SK-N-SH (cell line): ENCODE results near the gene SNRK. TPM values are rescaled to one million over a fixed set of nuclear protein-coding genes. Genes with fewer than 3 reads are reported as not detected.
A peak's percentile ranks its signal among the peaks of the same experiment; 100 is the strongest.

Experiments used
- CTCF ChIA-PET: fragments of 300-600, 350-600 bp; formaldehyde crosslinking; extraction: SDS; loops from one replicate; lab custom pipeline; 2021; lab: Yijun Ruan, JAX
- POLR2A ChIA-PET: fragments of 350-600 bp; sonication (Branson Sonifier 250); formaldehyde crosslinking; extraction: SDS; loops from one replicate; lab custom pipeline; 2020; ENCODE audit warnings: antibody characterized with exemption, inconsistent platforms; lab: Yijun Ruan, JAX
- DNase-seq: peaks from one replicate; pipeline ENCODE4 v3.0.0; 2012
- H2AFZ ChIP-seq: fragments of 200-600 bp; sonication (generic); 2 replicates; pipeline ENCODE4 v1.8.1; 2016; ENCODE audit warnings: antibody characterized with exemption, mild to moderate bottlenecking, low read depth
- H3F3A ChIP-seq: fragments of 200-600 bp; sonication (generic); replicated peaks from 2 replicates; pipeline ENCODE3; 2016; ENCODE audit warnings: antibody characterized with exemption, mild to moderate bottlenecking; ENCODE audit not compliant: insufficient read depth
- H3K27ac ChIP-seq, 2 experiments: fragments of 200-500 bp in 1 of 2; fragments of 200-600 bp in 1 of 2; sonication (Bioruptor generic) in 1 of 2; sonication (generic), shearing (Covaris generic) in 1 of 2; 2 replicates each; pipeline versions ENCODE4 v1.5.1 to v1.6.1; 2014 to 2016; ENCODE audit warnings: low read depth in 2 of 2, inconsistent platforms in 1 of 2, low read length in 1 of 2, mild to moderate bottlenecking in 1 of 2, mixed read lengths in 1 of 2
- H3K27me3 ChIP-seq: fragments of 200-600 bp; sonication (generic), shearing (Covaris generic); 2 replicates; pipeline ENCODE4 v1.6.1; 2016; ENCODE audit warnings: mixed run types; ENCODE audit not compliant: insufficient read depth
- H3K36me3 ChIP-seq, 2 experiments: fragments of 200-500 bp in 1 of 2; fragments of 200-600 bp in 1 of 2; sonication (Bioruptor generic) in 1 of 2; sonication (generic) in 1 of 2; replicated peaks in 1 of 2; 2 replicates each; pipeline versions ENCODE3 to v1.5.1; 2014 to 2016; ENCODE audit warnings: low read length in 1 of 2, mild to moderate bottlenecking in 1 of 2; ENCODE audit not compliant: insufficient read depth in 2 of 2, control insufficient read depth in 1 of 2
- H3K4me1 ChIP-seq, 2 experiments: fragments of 200-500 bp in 1 of 2; fragments of 200-600 bp in 1 of 2; sonication (Bioruptor generic) in 1 of 2; sonication (generic), shearing (Covaris generic) in 1 of 2; 2 replicates each; pipeline versions ENCODE4 v1.5.1 to v1.6.1; 2014 to 2016; ENCODE audit warnings: low read depth in 1 of 2, low read length in 1 of 2, mixed run types in 1 of 2; ENCODE audit not compliant: insufficient read depth in 2 of 2, control insufficient read depth in 1 of 2
- H3K4me2 ChIP-seq: fragments of 200-600 bp; sonication (generic), shearing (Covaris generic); 2 replicates; pipeline ENCODE4 v1.6.1; 2017; ENCODE audit warnings: mixed run types
- H3K4me3 ChIP-seq, 2 experiments: fragments of 200-500 bp in 1 of 2; fragments of 200-600 bp in 1 of 2; sonication (Bioruptor generic) in 1 of 2; sonication (generic), shearing (Covaris generic) in 1 of 2; 2 replicates each; pipeline versions ENCODE4 v1.5.1 to v1.8.1; 2014 to 2016; ENCODE audit warnings: low read depth in 2 of 2, inconsistent platforms in 1 of 2, low read length in 1 of 2, mild to moderate bottlenecking in 1 of 2, mixed read lengths in 1 of 2, moderate library complexity in 1 of 2
- H3K79me2 ChIP-seq: fragments of 200-600 bp; sonication (generic); 2 replicates; pipeline ENCODE4 v1.8.1; 2017; ENCODE audit warnings: mild to moderate bottlenecking; ENCODE audit not compliant: insufficient read depth
- H3K9ac ChIP-seq: fragments of 200-600 bp; sonication (generic); 2 replicates; pipeline ENCODE4 v1.6.1; 2017; ENCODE audit warnings: mixed run types
- H3K9me2 ChIP-seq: fragments of 200-600 bp; sonication (generic); 2 replicates; pipeline ENCODE4 v1.6.1; 2017; ENCODE audit warnings: mixed run types
- H3K9me3 ChIP-seq: fragments of 200-600 bp; sonication (generic); 2 replicates; pipeline ENCODE4 v1.6.1; 2017; ENCODE audit warnings: mixed run types, mild to moderate bottlenecking, moderate library complexity
- H4K20me1 ChIP-seq: fragments of 200-600 bp; sonication (generic); 2 replicates; pipeline ENCODE4 v1.6.1; 2017; ENCODE audit warnings: mild to moderate bottlenecking, mixed run types; ENCODE audit not compliant: insufficient read depth
- EP300 ChIP-seq, 2 experiments: IDR thresholded peaks; 2 replicates each; pipeline versions ENCODE4 v1.4.0 to v1.6.1; 2012; ENCODE audit warnings: borderline replicate concordance in 1 of 2, low read depth in 1 of 2, low read length in 1 of 2
- FOXJ3 ChIP-seq: sonication (generic); formaldehyde crosslinking; IDR thresholded peaks from 2 replicates; pipeline ENCODE4 v1.5.1; 2020; ENCODE audit warnings: mild to moderate bottlenecking, missing genetic modification reagents
- GABPA ChIP-seq: IDR thresholded peaks from 2 replicates; pipeline ENCODE4 v1.4.0; 2012; ENCODE audit warnings: low read depth, mild to moderate bottlenecking
- MEF2A ChIP-seq: IDR thresholded peaks from 2 replicates; pipeline ENCODE4 v1.4.0; 2012; ENCODE audit warnings: low read depth, borderline replicate concordance
- RAD21 ChIP-seq: IDR thresholded peaks from 2 replicates; pipeline ENCODE4 v1.6.1; 2012; ENCODE audit warnings: mild to moderate bottlenecking, low read length
- RCOR1 ChIP-seq: fragments of 150-350 bp; IDR thresholded peaks from 2 replicates; pipeline ENCODE4 v1.6.1; 2017; ENCODE audit warnings: antibody characterized with exemption, low read length
- RFX5 ChIP-seq: IDR thresholded peaks from 2 replicates; pipeline ENCODE4 v1.6.1; 2012; ENCODE audit warnings: mild to moderate bottlenecking, improper control_type of control experiment, low read length
- SIN3A ChIP-seq: IDR thresholded peaks from 2 replicates; pipeline ENCODE4 v1.6.1; 2012; ENCODE audit warnings: low read depth, mild to moderate bottlenecking, low read length, moderate library complexity, borderline replicate concordance
- TAF1 ChIP-seq: IDR thresholded peaks from 2 replicates; pipeline ENCODE4 v1.6.1; 2012; ENCODE audit warnings: low read depth, mild to moderate bottlenecking, low read length, moderate library complexity, borderline replicate concordance
- YY1 ChIP-seq: IDR thresholded peaks from 2 replicates; pipeline ENCODE4 v1.4.0; 2012; ENCODE audit warnings: low read depth, mild to moderate bottlenecking
- WGBS: methylation state at CpG from one replicate; pipeline ENCODE4 v1.1.6; 2017; ENCODE audit warnings: low lambda C conversion rate; 5-methylcytosine and 5-hydroxymethylcytosine counted together
- polyA plus RNA-seq, 3 experiments: library from polyadenylated mRNA; depleted of rRNA; stranded (reverse); fragments of >200 nt; gene quantifications; 2 replicates each; pipeline ENCODE4 v1.2.3, GENCODE V29; 2012
- TF ChIP-seq, protein P1 (sequence below): IDR thresholded peaks from 2 replicates; pipeline ENCODE4 v1.6.1; 2012; ENCODE audit warnings: mild to moderate bottlenecking, low read depth, low read length, moderate library complexity
- TF ChIP-seq, protein P2 (sequence below): fragments of 150-350 bp; IDR thresholded peaks from 2 replicates; pipeline ENCODE4 v1.6.1; 2016; ENCODE audit warnings: mild to moderate bottlenecking, low read depth, low read length
- TF ChIP-seq, protein P3 (sequence below): IDR thresholded peaks from 2 replicates; pipeline ENCODE4; 2012

The SNRK gene
- polyA plus RNA-seq, 1 of the 3 experiments (the other 2 are of a cell fraction): 3.6 TPM

DNA sequence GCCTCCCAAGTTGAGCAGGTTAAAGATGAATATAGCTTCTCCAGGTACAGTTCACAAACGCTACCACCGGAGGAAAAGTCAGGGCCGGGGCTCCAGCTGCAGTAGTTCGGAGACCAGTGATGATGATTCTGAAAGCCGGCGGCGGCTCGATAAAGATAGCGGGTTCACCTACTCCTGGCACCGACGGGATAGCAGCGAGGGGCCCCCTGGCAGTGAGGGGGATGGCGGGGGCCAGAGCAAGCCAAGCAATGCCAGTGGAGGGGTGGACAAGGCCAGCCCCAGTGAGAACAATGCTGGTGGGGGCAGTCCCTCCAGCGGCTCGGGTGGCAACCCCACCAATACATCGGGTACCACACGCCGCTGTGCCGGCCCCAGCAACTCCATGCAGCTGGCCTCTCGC, 61.4 kb downstream of the SNRK start:
- Histone ChIP-seq H3K9ac (no peak overlapping the region), H3K79me2 (no peaks in the 10 kb centered on the region; the same call in 1 of the 2 replicates), H2AFZ (no peak overlapping the region), H3K27me3 (no peaks in the 10 kb centered on the region), H3K9me3 (peaks cover 6% of the 10 kb centered on the region; the same call in 1 of the 2 replicates), H3K4me1 (peaks cover 0 to 10% of the 10 kb centered on the region in 2 experiments; a peak in 3 of 4 replicates), H3F3A (peaks cover 1% of the 10 kb centered on the region), H3K4me2 (no peak overlapping the region), H3K27ac (no peak overlapping the region), H3K4me3 (no peak overlapping the region), H3K9me2 (no peaks in the 10 kb centered on the region), H4K20me1 (no peaks in the 10 kb centered on the region), H3K36me3 (peaks cover 61 to 69% of the 10 kb centered on the region in 2 experiments)
- DNase-seq: no peak
- 97% methylated on average over 12 of the region's 20 CpGs for WGBS
- CTCF ChIA-PET: interaction anchor here (1.1 kb wide), 1 partner anchor 186 kb away, joined by 4 read pairs; no protein-coding TSS in a partner anchor
- POLR2A ChIA-PET: no interaction called here
- no peak for TF ChIP-seq EP300 (IDR thresholded peaks at IDR 0.05; ENCODE audit: borderline replicate concordance in 1 of 2, low read depth in 1 of 2, low read length in 1 of 2)
- TF ChIP-seq GABPA: no peak
- TF ChIP-seq YY1: no peak
- no peak for TF ChIP-seq RAD21
- TF ChIP-seq SIN3A: no peak
- TF ChIP-seq FOXJ3 (CRISPR knock-in tag): no peak
- no peak for TF ChIP-seq RCOR1
- TF ChIP-seq, protein P1, sequence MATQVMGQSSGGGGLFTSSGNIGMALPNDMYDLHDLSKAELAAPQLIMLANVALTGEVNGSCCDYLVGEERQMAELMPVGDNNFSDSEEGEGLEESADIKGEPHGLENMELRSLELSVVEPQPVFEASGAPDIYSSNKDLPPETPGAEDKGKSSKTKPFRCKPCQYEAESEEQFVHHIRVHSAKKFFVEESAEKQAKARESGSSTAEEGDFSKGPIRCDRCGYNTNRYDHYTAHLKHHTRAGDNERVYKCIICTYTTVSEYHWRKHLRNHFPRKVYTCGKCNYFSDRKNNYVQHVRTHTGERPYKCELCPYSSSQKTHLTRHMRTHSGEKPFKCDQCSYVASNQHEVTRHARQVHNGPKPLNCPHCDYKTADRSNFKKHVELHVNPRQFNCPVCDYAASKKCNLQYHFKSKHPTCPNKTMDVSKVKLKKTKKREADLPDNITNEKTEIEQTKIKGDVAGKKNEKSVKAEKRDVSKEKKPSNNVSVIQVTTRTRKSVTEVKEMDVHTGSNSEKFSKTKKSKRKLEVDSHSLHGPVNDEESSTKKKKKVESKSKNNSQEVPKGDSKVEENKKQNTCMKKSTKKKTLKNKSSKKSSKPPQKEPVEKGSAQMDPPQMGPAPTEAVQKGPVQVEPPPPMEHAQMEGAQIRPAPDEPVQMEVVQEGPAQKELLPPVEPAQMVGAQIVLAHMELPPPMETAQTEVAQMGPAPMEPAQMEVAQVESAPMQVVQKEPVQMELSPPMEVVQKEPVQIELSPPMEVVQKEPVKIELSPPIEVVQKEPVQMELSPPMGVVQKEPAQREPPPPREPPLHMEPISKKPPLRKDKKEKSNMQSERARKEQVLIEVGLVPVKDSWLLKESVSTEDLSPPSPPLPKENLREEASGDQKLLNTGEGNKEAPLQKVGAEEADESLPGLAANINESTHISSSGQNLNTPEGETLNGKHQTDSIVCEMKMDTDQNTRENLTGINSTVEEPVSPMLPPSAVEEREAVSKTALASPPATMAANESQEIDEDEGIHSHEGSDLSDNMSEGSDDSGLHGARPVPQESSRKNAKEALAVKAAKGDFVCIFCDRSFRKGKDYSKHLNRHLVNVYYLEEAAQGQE: no peak
- TF ChIP-seq, protein P2, sequence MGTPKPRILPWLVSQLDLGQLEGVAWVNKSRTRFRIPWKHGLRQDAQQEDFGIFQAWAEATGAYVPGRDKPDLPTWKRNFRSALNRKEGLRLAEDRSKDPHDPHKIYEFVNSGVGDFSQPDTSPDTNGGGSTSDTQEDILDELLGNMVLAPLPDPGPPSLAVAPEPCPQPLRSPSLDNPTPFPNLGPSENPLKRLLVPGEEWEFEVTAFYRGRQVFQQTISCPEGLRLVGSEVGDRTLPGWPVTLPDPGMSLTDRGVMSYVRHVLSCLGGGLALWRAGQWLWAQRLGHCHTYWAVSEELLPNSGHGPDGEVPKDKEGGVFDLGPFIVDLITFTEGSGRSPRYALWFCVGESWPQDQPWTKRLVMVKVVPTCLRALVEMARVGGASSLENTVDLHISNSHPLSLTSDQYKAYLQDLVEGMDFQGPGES: no peak

DNA sequence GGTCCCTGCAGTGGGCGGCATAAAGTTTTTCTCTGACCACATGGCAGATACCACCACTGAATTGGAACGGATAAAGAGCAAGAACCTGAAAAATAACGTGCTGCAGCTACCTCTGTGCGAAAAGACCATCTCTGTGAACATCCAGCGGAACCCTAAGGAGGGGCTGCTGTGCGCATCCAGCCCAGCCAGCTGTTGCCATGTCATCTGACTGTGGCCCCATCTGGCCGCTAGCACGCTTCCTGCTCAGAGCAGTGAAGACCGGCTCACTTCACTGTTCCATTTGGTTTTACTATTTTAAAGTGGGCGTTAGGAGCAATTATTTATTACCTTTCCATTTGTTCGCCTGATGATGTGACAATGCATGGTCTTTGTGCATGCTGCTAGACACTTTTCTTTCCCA, 62.0 kb downstream of the SNRK start:
- DNase-seq: no peak
- no peaks in the 10 kb centered on the region for H4K20me1 ChIP-seq
- TF ChIP-seq RFX5 (no peak), MEF2A (no peak), RCOR1 (no peak), RAD21 (no peak), TAF1 (no peak)
- TF ChIP-seq, protein P3, sequence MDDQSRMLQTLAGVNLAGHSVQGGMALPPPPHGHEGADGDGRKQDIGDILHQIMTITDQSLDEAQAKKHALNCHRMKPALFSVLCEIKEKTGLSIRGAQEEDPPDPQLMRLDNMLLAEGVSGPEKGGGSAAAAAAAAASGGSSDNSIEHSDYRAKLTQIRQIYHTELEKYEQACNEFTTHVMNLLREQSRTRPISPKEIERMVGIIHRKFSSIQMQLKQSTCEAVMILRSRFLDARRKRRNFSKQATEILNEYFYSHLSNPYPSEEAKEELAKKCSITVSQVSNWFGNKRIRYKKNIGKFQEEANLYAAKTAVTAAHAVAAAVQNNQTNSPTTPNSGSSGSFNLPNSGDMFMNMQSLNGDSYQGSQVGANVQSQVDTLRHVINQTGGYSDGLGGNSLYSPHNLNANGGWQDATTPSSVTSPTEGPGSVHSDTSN: no peak
- H3K4me1 ChIP-seq: peaks cover 0 to 10% of the 10 kb centered on the region in 2 experiments; a peak in 3 of 4 replicates
- no peaks in the 10 kb centered on the region for H3K9me2 ChIP-seq
- peaks cover 3% of the 10 kb centered on the region for H3F3A ChIP-seq
- no peaks in the 10 kb centered on the region; the same call in 1 of the 2 replicates for H3K79me2 ChIP-seq
- H3K27ac ChIP-seq: peak overlapping the region in 1 of 2 experiments; percentile 22; a peak in 1 of 4 replicates
- WGBS: 95% methylated on average over 11 of the region's 11 CpGs
- ChIA-PET CTCF (interaction anchor here (0.6 to 1.1 kb wide), 2 partner anchors 186 to 808 kb away, joined by 3 to 4 read pairs; no protein-coding TSS in a partner anchor), POLR2A (no interaction called here)
- peaks cover 57 to 64% of the 10 kb centered on the region in 2 experiments for H3K36me3 ChIP-seq
- no peak overlapping the region for H2AFZ ChIP-seq
- H3K9ac ChIP-seq: no peak overlapping the region
- no peaks in the 10 kb centered on the region for H3K27me3 ChIP-seq
- no peak overlapping the region for H3K4me2 ChIP-seq
- no peak overlapping the region for H3K4me3 ChIP-seq
- peaks cover 9% of the 10 kb centered on the region; the same call in 1 of the 2 replicates for H3K9me3 ChIP-seq
